ENCODE results near the gene FTCD. TPM values are rescaled to one million over a fixed set of nuclear protein-coding genes. Genes with fewer than 3 reads are reported as not detected.

Gene FTCD
- total RNA-seq, 2 experiments from 2014 or later: 0.06 to 1.1 TPM

DNA sequence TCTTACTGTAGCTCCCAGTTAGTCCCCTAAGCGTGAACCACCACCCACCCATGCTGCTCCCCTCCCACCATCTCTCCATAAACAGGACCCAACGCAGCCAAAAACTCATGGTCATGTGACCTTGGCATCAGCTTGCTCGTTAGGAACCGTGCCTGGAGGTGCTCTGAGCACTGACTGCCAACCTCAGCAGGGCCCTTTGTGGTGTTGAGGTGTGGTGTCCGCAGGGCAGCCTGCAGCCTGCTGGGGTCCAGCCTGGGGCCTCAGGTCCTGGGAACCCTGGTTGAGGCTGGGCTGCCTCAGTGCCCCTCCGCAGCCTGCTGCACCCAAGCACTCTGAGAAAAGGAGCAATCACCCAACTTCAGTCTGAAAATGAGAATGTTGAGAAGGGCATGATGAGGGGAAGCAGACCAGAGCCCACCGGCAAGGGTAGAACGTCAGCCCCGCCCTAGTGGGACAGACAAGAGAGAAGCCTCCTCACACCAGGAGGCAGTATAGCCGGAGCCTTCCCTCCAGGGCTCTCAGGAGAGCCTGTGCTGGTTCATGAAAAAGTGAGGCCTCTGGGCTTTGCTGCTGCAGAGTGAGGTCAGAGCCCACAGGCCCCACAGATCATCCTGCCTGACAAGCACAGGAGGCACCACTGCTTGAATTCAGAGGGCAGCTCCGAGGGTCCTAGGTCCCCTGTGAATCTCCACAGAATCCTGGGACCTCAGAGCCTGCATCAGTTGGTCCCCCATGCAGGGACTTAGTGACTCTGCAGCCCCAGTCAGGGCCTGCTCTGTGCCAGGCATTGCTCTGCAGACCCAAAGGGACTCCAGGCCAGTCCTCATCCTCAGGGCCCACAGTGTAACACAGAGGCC is 62.3 kb downstream of the FTCD start:
- Histone ChIP-seq H3K27ac (ENCODE audit: low read depth, low read length, poor library complexity, severe bottlenecking) (no peak overlapping the region), H3K4me1 (ENCODE audit: insufficient read depth, low read length, poor library complexity, severe bottlenecking) (no peaks in the 10 kb centered on the region), H3K79me2 (ENCODE audit: insufficient read depth, low read depth, low read length) (no peaks in the 10 kb centered on the region), H3K36me3 (ENCODE audit: insufficient read depth, low read length) (no peaks in the 10 kb centered on the region), H4K20me1 (ENCODE audit: insufficient read depth, low read length) (no peaks in the 10 kb centered on the region), H3K9me2 (ENCODE audit: insufficient read depth, low read length) (no peaks in the 10 kb centered on the region), H3K4me2 (ENCODE audit: low read length) (no peak overlapping the region), H3K9me3 (ENCODE audit: low read length) (no peaks in the 10 kb centered on the region), H3K4me3 (ENCODE audit: low read depth, low read length, poor library complexity, severe bottlenecking) (no peak overlapping the region), H2AFZ (ENCODE audit: low read length) (no peak overlapping the region)
- TF ChIP-seq EZH2phosphoT487 (IDR thresholded peaks at IDR 0.05; ENCODE audit: borderline replicate concordance, low read depth, low read length): no peak
- TF ChIP-seq, protein P1, sequence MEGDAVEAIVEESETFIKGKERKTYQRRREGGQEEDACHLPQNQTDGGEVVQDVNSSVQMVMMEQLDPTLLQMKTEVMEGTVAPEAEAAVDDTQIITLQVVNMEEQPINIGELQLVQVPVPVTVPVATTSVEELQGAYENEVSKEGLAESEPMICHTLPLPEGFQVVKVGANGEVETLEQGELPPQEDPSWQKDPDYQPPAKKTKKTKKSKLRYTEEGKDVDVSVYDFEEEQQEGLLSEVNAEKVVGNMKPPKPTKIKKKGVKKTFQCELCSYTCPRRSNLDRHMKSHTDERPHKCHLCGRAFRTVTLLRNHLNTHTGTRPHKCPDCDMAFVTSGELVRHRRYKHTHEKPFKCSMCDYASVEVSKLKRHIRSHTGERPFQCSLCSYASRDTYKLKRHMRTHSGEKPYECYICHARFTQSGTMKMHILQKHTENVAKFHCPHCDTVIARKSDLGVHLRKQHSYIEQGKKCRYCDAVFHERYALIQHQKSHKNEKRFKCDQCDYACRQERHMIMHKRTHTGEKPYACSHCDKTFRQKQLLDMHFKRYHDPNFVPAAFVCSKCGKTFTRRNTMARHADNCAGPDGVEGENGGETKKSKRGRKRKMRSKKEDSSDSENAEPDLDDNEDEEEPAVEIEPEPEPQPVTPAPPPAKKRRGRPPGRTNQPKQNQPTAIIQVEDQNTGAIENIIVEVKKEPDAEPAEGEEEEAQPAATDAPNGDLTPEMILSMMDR (conservative IDR thresholded peaks at IDR 0.05; ENCODE audit: low read length): no peak
- intact Hi-C loops (cut with micrococcal nuclease; ENCODE audit: unreplicated experiment): no loop called here
- DNase-seq (ENCODE audit: low spot score): no peak
- CTCF ChIA-PET (ENCODE audit: unreplicated experiment): no interaction called here
- BruUV-seq (replicated peaks): no TSS peak
- POLR2A ChIA-PET: no interaction called here

DNA sequence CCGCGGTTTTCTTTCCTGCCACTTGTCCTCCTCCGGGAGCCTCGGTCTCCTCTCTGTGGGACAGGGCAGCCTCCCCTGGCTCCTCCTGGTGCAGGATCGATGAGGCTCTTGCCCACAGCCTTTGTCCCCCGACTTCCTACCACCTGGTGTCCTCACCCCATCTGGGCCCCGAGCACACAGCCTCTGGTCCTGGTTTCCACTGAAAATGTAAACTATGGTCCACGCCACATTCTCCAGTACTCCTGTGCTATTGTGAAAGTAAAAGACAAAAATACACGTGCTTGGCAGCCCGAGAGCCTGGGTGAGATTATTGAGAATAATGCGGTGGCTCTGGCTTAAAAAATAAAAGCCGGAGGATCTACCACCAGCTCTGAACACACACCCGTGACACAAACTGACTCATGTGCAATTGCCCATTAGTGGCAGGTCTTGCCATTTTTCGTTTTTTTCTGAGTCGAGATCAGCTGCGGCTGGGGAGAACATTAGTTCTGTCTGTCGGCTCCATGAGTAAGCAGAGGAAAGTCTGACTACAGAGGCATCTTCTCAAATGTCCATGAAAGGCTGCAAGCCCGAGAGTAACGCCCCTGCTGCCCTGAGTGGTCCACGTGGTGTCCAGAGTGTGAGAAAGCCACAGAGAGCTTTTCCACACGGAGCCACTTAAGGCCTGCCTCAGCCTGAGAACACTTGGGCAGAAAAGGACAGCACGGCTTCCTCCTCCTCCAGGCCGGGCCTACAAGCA is 63.2 kb downstream of the FTCD start:
- TF ChIP-seq EZH2phosphoT487 (IDR thresholded peaks at IDR 0.05; ENCODE audit: borderline replicate concordance, low read depth, low read length): no peak
- TF ChIP-seq, protein P1 (conservative IDR thresholded peaks at IDR 0.05; ENCODE audit: low read length): no peak
- no TSS peak for BruUV-seq (replicated peaks)
- CTCF ChIA-PET (ENCODE audit: unreplicated experiment): no interaction called here
- Histone ChIP-seq H3K9me2 (ENCODE audit: insufficient read depth, low read length) (no peaks in the 10 kb centered on the region), H3K4me2 (ENCODE audit: low read length) (no peak overlapping the region), H3K79me2 (ENCODE audit: insufficient read depth, low read depth, low read length) (no peaks in the 10 kb centered on the region), H3K36me3 (ENCODE audit: insufficient read depth, low read length) (no peaks in the 10 kb centered on the region), H3K4me3 (ENCODE audit: low read depth, low read length, poor library complexity, severe bottlenecking) (no peak overlapping the region), H3K9me3 (ENCODE audit: low read length) (no peaks in the 10 kb centered on the region), H2AFZ (ENCODE audit: low read length) (no peak overlapping the region), H3K4me1 (ENCODE audit: insufficient read depth, low read length, poor library complexity, severe bottlenecking) (no peaks in the 10 kb centered on the region), H3K27ac (ENCODE audit: low read depth, low read length, poor library complexity, severe bottlenecking) (no peak overlapping the region), H4K20me1 (ENCODE audit: insufficient read depth, low read length) (no peaks in the 10 kb centered on the region)
- no peak for DNase-seq (ENCODE audit: low spot score)
- intact Hi-C loops (cut with micrococcal nuclease; ENCODE audit: unreplicated experiment): no loop called here
- POLR2A ChIA-PET: no interaction called here

DNA sequence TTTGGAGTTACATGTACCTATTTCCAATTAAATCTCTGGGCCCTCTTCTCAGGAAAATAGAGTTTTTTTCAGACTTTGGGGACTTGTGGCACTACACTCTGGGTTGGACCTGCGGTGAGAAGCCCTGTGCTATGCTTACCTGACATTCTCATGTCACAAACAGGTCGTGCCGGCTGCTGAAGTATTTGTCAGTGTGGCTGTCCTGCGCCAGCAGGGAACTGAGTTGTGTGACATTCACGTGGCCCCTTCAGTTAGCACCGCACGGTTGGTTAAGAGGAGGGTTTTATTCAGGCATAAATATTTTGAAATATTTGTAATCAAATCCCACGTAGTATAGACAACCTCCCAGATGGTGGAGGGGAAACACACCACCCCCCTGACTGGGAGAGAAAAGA is 63.8 kb downstream of the FTCD start:
- no peak overlapping the region for H3K4me2 ChIP-seq (ENCODE audit: low read length)
- no TSS peak for BruUV-seq (replicated peaks)
- CTCF ChIA-PET (ENCODE audit: unreplicated experiment): no interaction called here

More for the DNA sequence above, 63.8 kb downstream of the FTCD start:
- no peak overlapping the region for H3K4me3 ChIP-seq (ENCODE audit: low read depth, low read length, poor library complexity, severe bottlenecking)
- H3K27ac ChIP-seq (ENCODE audit: low read depth, low read length, poor library complexity, severe bottlenecking): no peak overlapping the region
- H3K9me2 ChIP-seq (ENCODE audit: insufficient read depth, low read length): no peaks in the 10 kb centered on the region
- no peaks in the 10 kb centered on the region for H3K9me3 ChIP-seq (ENCODE audit: low read length)
- no peak overlapping the region for H2AFZ ChIP-seq (ENCODE audit: low read length)
- TF ChIP-seq EZH2phosphoT487 (IDR thresholded peaks at IDR 0.05; ENCODE audit: borderline replicate concordance, low read depth, low read length): no peak
- H3K79me2 ChIP-seq (ENCODE audit: insufficient read depth, low read depth, low read length): no peaks in the 10 kb centered on the region
- H3K4me1 ChIP-seq (ENCODE audit: insufficient read depth, low read length, poor library complexity, severe bottlenecking): no peaks in the 10 kb centered on the region
- no peak for DNase-seq (ENCODE audit: low spot score)
- H4K20me1 ChIP-seq (ENCODE audit: insufficient read depth, low read length): no peaks in the 10 kb centered on the region
- H3K36me3 ChIP-seq (ENCODE audit: insufficient read depth, low read length): no peaks in the 10 kb centered on the region
- intact Hi-C loops (cut with micrococcal nuclease; ENCODE audit: unreplicated experiment): no loop called here
- POLR2A ChIA-PET: no interaction called here
